ENCODE measurements around the gene SULT6B1.
A peak's percentile ranks its signal among the peaks of the same experiment; 100 is the strongest.
"Not testable (repeated sequence)": the region's sequence is repeated elsewhere in the genome, so short reads cannot be mapped to it uniquely, and the experiment has no call there.

Gene SULT6B1

DNA sequence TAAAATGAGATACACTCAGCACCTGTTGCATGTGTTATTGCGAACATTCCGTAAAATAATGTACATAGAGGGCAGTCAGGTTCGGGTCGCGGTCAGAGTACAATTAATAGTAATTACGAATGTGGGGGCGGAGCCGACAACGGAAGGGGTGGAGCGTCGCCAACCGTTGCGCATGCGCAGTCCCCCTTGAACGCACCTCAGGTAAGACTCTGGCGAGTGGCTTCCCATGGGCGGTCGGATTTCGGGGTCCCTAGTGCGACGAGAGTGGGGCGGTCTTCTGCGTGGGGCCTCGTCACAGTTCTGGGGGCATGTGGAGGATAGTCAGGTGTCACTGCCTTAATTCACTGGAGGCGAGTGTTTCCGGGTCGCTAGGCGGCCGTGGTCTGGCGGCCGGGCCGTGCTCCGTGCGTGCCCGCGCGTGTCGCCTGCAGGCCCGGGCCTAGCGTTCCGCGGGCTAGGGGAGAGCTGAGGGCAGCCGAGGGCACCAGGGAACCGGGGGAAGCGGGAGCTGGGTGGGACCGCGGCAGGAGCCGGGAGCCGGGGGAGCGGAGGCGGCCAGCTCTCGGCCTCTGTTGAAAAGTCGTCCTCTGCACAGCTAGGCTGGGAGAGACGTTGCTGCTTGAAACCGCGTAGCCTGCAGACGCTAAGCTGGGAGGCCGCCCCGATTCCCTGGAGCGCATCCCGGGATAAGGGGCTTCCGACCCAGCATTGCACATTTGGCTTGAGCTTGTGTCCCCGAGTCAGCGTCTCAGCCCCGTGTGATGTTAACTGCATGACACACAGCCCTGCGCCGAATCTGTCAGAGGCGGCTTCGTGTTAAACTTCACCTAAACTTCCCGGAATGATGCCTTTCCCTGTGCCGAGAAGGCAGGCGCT lies 8.1 kb upstream of the SULT6B1 start, which contains the start of gene CEBPZOS:
CEBPZOS (plus strand) TSS at position 177 of the 876 bp plus-strand sequence. CDS start 3,209 bp downstream, outside the sequence.
- DNase-seq (ENCODE audit: low spot score): peak; percentile 86

DNA sequence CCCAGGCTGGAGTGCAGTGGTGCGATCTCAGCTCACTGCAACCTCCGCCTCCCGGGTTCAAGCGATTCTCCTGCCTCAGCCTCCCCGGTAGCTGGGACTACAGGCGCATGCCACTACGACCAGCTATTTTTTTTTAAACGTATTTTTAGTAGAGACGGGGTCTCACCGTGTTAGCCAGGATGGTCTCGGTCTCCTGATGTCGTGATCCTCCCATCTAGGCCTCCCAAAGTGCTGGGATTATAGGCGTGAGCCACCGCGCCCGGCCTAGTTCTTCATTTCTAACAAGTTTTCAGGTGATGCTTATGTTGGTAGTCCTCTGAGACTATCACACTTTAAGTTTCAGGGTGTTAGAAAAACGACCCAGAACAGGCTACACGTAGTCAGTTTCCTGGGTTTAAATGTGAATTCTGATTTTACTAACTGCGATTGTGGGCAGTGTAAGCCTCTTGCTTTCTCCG lies 7.4 kb upstream of the SULT6B1 start:
- not testable (repeated sequence) for DNase-seq (ENCODE audit: low spot score)

DNA sequence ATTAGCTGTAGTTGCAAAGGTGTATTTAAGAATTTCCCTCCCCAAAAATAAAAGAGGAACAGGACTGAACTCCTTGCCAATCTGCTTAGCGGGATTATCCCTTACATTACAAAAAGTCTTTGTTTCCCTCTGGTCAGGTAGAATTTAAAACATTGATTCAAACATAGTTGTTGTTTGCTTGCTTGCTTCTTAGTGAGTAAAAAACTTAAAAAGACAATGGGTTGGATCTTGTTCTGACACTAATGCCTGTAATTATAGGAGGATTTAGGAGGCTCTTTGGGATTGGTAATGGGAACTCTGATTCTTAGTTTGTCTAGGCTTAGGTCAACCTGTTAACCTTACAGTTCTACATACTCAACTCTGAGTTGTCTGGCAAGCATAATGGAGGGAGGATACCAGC lies 4.1 kb upstream of the SULT6B1 start:
- DNase-seq (ENCODE audit: low spot score): no peak

DNA sequence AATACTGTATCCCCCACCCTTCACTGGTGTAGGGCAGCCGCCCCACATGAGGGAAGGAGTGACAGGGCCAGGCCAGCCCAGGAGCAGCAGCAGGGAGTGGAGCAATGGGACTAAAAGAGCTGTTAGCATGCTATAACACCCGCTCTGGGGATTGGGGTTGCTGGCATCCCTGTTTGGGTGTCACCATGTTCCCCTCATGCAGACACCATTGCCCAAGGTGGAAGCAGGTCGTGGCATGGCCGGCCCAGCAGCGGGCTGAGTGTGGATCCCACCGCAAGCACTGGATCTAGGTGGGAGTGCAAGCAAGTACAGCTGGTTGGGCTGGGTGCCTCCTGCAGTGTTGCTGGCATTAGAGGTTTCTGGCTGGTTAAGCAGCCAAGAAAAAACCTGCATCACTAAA lies 3.3 kb upstream of the SULT6B1 start:
- DNase-seq (ENCODE audit: low spot score): no peak

DNA sequence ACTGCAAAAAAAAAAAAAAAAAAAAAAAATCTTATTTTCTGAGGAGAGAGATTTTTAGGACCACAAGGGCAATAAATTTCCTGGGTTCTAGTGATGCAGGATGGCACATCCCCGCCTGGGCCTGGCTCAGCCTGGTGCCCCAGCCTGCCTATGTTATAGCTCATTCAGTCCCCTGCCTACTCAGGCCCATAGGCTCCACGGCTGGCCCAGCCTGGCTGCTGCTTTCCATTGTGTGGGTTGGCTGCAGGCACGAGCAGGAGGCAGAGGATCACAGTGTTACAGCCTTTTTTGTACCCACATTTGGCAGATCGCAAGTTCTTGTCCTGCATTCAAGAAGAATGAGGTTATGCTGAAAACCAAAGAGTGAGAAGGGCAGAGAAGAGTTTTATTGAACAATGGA lies 2.8 kb upstream of the SULT6B1 start:
- no peak for DNase-seq (ENCODE audit: low spot score)

DNA sequence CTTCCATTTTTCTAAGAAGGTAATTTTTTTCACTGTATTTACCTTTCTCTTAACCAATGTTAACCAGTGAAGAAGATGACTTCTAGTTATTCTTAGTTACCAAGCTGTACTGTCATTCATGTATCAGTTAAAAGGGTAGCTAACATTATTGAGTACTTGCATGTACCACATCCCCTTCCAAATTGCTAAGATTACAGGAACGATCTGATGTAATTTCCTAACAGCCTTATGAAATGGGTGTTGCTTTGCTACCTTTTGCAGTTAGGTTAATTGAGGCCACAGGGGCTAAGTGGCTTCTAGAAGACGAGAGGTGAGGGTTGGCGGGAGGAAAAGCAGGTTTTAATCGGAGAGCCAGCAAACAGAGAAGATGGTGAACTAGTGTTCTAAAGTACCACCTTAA lies 1.8 kb upstream of the SULT6B1 start:
- no peak for DNase-seq (ENCODE audit: low spot score)

DNA sequence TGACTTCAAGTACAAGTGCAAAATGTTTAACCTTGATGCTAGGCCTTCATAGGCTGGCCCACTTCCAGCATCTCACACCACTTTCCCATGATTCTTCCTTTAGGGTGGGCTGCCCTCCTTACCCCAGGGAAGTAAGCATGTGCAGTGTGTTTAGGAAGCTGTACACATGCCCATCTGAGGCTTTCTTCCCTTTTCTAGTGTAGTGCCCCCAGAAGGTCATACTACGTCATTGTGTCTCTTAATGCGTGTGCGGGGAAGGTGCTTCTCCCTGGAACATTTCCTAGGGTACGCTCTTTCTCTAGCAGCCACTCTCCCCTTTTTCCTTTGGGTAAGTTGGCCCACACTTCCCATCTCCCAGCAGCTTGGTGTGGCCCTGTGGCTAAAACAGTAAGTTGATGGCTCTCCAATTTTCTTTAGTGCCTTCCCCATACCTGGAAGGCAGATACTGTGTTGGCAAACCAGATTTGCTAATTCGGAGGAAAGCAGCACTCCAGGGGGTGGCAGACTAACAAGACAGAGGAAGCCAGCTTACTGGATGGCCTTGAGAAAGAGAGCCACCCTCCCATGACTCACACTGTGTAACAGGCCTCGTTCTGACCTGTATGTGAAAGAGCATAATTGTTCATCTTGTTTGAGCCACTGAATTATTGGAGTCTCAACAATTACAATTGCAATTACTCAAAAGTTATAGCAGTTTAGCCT lies 1.1 kb upstream of the SULT6B1 start:
- peak; percentile 87 for DNase-seq (ENCODE audit: low spot score)

DNA sequence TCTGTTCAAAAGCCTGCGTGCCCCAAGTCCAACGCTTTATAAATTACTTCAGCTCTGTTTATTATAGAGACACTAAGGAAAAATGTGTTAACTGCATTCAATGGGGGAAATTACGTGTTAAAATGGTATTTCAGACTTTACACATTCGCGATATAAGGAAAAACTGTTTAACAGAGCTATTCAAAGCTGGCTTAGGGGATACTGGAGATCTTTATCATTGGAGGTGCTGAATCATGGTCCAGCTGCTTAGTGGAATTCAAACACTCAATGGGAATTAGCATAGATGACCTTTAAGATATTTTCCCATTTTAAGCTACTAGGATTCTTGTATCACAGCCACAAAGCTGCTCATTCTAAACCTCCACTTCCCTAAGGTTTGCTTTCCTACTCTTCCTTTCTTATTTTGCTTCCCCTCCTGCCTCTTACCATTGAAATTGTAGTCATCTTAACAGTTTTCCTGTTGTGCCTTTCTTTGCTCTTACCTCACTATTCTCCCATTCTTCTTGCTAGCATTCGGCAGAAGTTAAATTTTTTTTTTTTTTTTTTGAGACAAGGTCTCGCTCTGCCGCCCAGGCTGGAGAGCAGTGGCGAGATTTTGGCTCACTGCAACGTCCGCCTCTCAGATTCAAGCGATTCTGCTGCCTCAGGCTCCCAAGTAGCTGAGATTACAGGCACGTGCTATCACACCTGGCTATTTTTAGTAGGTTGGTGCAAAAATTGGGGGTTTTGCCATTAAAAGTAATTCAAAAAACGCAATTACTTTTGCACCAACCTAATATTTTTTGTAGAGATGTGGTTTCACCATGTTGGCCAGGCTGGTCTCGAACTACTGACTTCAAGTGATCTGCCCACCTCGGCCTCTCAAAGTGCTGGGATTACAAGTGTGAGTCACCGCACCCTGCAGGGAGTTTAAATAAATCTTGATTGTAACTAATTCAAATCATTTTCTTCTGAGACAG lies 6.5 kb downstream of the SULT6B1 start:
- peak; percentile 14 for DNase-seq (ENCODE audit: low spot score)

DNA sequence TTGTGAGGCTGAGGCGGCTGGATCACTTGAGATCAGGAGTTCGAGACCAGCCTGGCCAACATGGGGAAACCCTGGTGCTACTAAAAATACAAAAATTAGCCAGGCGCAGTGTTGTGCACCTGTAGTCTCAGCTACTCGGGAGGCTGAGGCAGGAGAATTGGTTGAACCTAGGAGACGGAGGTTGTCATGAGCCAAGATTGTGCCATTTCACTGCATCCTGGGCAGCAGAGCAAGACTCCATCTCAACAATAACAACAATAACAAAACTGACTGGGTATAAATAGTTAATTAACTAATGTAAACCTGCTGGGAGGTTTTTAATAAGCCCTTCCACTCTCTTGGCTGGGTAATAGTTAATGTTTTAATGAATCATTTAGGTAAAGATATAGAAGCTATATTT lies 7.8 kb downstream of the SULT6B1 start:
- DNase-seq (ENCODE audit: low spot score): no peak

DNA sequence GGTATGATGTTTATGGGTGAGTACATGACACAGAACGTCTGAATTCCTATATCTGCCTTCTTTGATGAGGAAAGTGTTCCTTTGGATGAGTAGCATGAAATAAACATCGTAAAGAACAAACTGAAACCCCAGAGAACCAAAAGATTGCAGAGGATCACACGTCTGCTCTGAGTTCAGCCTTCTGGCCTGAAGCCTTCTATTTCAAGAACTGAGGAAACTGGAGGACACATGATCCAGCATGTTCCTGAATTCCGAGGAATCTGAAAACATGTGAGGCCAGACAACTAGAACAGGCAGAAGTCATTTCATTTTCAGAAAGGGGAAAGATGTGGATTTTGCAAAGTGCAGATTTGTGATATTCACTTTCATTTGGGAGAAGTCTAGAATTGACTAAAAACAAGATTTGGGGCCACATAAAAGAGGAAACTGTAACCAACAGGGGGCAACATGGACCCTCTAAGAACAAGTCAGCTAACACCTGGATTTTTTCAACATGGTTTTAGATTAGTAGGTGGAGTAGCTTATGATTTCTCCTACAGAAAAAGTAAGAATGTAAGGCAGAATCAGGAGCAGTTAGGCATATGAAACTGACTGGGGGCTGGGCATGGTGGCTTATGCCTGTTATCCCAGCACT lies 8.3 kb downstream of the SULT6B1 start:
- DNase-seq (ENCODE audit: low spot score): no peak

DNA sequence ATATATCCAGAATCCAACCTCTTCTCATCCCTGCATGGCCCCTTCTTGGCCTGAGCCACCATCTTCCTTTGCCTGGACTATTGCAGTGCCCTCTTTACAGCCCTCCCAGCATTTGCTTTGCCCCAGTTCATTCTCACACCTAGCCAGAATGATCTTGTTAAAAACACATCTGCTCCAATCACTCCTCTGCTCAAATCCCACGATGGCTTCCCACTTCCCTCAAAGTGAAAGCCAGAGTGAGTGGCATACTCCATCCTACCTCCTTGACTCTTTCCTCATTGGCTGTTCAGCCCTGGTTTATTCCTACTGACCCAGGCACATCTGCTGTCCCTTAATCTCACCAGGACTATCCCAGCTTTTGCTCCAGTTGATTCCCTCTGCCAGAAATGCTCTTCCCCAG lies 14.7 kb downstream of the SULT6B1 start:
- DNase-seq (ENCODE audit: low spot score): no peak

DNA sequence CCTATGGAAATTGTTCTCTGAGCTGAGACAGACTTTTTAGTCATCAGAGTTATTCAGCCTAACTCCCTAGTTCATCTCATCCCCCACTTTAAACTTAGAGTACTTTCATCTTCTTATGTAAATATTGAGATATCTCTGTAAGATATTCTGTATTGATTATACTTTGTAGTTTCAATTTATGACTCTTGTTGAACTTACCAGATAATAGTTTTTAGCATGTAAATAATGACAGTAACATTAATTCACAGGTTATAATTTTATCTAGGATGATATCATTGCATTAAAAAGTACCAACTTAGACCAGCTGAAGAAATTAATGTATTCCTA lies 16.9 kb downstream of the SULT6B1 start:
- DNase-seq (ENCODE audit: low spot score): no peak

DNA sequence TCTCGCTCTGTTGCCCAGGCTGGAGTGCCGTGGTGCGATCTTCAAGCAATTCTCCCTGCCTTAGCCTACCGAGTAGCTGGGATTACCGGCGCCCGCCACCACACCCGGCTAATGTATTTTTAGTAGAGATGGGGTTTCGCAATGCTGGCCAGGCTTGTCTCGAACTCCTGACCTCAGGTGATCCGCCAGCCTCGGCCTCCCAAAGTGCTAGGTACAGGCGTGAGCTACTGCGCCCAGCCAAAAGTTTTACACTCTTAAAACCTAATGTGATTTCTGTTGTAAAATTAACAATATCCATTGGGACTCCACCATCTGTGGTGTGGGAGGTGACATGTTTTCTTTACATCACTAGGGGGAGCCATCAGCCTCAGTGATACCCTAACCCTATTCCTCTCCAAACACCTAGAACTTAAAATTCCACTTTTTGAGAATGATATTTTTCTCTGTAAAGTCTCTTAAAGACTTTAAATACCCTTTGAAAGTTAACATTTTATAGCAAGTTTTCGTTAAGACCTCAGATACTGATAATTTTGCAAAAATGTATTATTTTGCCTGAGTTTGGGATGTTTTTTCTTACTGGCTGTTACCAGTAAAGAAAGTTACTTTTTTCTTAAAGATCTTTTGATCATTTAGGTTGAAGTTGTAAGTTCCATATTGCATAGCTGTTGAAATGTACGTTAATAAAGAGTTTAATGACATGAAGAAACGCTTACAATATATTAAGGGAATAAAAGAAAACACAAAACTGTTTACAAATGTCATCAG lies 20.1 kb downstream of the SULT6B1 start:
- peak; percentile 46 for DNase-seq (ENCODE audit: low spot score)

DNA sequence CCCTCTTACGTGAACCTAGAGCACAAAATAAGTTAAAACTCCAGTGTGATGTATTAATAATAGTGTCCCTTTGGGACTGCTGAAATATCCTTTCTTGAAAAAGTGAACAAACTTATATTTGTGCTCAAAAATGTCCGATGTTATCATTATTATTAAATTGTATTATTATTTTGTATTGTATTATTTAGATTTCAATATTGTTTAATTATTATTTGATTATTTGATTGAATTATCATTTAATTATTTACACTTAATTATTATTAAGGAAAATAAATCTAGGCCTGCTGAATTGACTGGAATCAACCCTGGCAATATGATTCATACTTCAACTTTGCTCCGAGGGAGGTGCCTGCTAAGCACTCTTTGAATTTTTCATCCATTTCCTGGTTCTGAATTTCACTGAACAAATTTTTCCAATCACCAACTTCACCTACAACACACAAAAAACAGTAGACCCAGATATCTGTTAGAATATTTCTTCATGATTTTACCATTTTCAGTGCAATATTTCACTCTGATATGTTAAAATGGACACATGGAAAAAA lies 20.8 kb downstream of the SULT6B1 start:
- peak; percentile 66 for DNase-seq (ENCODE audit: low spot score)

DNA sequence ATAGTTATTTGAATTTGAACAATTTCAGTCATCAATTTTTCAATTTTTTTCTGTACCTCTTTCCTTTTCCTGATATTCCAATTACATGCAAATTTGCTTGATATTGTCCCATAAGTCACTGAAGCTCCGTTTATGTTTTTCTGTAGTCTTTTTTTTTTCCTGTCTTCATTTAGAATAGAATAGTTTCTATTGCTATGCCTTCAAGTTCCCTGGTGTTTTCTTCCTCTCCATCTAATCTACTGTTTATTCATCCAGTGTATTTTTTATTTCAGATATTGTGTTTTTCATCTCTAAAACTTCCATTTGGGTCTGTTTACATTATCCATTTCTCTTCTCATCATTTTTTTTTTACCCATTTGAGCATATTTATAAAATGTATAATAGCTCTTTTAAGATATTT lies 23.7 kb downstream of the SULT6B1 start:
- DNase-seq (ENCODE audit: low spot score): no peak

DNA sequence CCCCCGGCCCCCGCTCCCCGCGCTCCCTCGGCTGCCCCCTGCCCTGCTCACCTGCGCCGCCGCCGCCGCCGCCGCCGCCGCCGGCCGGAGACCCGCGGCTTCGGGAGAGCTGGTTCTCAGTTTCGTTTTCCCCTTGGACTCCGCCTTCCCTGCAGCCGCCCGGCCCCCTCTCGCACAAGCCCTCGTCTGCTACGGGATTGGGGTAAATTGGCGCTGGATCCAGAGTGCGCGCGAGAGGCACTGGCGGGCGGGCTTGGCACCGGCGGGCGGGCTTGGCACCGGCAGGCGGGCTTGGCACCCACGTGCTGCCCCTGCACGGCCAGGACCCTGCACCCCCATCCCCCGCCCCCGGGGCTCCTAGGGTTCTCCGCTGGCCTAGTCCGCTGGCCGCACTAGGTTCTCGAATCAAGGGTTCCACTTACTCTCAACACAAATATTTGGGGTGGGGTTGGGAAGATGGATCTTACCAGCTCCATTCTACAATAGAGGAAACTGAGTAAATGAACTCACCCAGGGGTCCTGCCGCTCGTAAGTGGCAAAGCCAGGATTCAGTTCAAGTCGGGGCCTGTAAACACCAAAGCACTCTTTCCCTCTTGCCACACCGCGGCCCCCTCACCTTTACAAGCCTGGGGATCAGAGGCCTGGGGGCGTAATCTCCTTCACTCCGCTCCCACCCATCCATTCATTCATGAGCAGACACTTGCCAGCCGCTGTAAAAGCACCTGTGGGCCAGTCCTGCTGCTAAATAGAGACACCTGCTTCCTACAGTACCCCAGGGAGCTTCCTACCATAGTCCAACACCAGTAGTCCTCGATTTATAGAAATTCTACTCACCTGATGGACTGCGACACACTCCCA lies 31.4 kb downstream of the SULT6B1 start, which contains the start of gene EIF2AK2:
EIF2AK2 (minus strand) TSS at position 124 of the 858 bp plus-strand sequence. CDS start 9,174 bp downstream, outside the sequence.
- DNase-seq (ENCODE audit: low spot score): peak; percentile 89

DNA sequence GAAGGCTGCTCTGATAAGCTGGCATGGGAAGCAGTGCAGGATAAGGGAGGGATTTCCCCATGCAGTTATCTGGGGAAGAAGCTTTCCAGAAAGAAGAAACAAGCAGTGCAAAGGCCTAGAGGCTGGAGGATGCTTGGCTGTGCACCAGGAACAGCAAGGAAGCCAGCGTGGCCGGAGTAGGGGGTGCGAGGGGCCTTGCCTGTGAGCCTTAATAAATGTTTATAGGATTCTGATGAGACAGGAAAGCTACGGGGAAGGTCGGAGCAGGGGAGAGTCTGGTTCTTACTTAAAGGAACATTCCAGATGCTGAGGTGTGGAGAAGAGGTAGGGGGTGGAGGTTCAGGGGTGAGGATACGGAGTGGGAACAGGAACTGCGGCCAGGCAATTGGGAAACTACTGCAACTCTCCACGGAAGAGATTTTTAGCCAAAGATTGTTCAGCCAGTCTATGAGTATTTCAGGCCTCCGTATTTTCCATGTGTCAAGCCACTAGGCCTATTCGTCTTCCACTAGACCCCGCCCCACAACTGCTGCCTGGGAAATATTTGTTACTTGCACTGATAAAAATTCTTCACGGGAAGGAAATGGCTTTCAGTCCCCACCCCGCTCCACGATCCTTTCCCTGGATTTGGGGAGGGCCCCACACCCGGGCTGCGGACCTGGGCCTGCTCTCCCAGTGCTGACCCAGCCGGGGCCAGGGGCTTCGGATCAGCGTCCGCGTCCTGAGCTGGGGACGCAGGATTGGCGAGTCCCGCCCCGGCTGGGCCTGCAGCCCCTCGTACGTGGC lies 32.2 kb downstream of the SULT6B1 start:
- DNase-seq (ENCODE audit: low spot score): peak; percentile 44

DNA sequence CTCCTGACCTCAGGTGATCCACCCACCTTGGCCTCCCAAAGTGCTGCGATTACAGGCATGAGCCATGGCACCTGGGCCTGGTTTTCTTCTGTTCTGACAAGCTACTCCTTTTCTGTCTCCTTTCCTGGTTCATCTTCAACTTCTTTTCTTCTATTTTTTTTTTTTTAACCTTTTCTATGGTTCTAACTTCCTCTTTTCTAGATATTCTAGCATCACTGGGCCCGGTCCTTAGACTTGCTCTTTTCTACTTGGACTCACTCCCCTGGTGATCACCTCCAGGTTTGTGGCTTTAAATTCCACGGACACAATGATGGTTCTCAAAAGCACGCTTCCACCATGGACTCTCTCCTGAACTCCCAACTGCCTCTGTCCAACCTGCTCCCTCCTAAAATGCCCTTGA lies 33.7 kb downstream of the SULT6B1 start:
- no peak for DNase-seq (ENCODE audit: low spot score)

DNA sequence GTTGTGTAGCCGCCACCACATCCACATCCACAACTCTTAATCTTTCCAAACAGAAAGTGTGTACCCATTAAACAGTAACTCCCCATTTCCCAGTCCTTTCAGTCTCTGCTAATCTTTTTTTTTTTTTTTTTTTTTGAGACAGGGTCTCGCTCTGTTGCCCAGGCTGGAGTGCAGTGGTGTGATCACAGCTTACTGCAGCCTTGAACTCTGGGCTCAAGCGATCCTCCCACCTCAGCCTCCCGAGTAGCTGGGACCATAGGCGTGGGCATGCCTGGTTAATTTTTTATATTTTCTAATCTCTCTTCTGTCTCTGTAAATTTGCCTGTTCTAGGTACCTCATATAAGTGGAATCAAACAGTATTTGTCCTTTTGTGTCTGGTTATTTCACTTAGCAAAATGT lies 35.2 kb downstream of the SULT6B1 start:
- no peak for DNase-seq (ENCODE audit: low spot score)
